SK-N-SH (cell line): ENCODE data around the gene PHKB. TPM values are rescaled to one million over a fixed set of nuclear protein-coding genes. Genes with fewer than 3 reads are reported as not detected.

ENCODE experiments used
- CTCF ChIA-PET: fragments of 300-600, 350-600 bp; formaldehyde crosslinking; extraction: SDS; loops from one replicate; lab custom pipeline; 2021; lab: Yijun Ruan, JAX
- POLR2A ChIA-PET: fragments of 350-600 bp; sonication (Branson Sonifier 250); formaldehyde crosslinking; extraction: SDS; loops from one replicate; lab custom pipeline; 2020; ENCODE audit warnings: antibody characterized with exemption, inconsistent platforms; lab: Yijun Ruan, JAX
- DNase-seq: peaks from one replicate; pipeline ENCODE4 v3.0.0; 2012
- H2AFZ ChIP-seq: fragments of 200-600 bp; sonication (generic); 2 replicates; pipeline ENCODE4 v1.8.1; 2016; ENCODE audit warnings: antibody characterized with exemption, mild to moderate bottlenecking, low read depth
- H3F3A ChIP-seq: fragments of 200-600 bp; sonication (generic); replicated peaks from 2 replicates; pipeline ENCODE3; 2016; ENCODE audit warnings: antibody characterized with exemption, mild to moderate bottlenecking; ENCODE audit not compliant: insufficient read depth
- H3K27ac ChIP-seq, 2 experiments: fragments of 200-500 bp in 1 of 2; fragments of 200-600 bp in 1 of 2; sonication (Bioruptor generic) in 1 of 2; sonication (generic), shearing (Covaris generic) in 1 of 2; 2 replicates each; pipeline versions ENCODE4 v1.5.1 to v1.6.1; 2014 to 2016; ENCODE audit warnings: low read depth in 2 of 2, inconsistent platforms in 1 of 2, low read length in 1 of 2, mild to moderate bottlenecking in 1 of 2, mixed read lengths in 1 of 2
- H3K27me3 ChIP-seq: fragments of 200-600 bp; sonication (generic), shearing (Covaris generic); 2 replicates; pipeline ENCODE4 v1.6.1; 2016; ENCODE audit warnings: mixed run types; ENCODE audit not compliant: insufficient read depth
- H3K36me3 ChIP-seq, 2 experiments: fragments of 200-500 bp in 1 of 2; fragments of 200-600 bp in 1 of 2; sonication (Bioruptor generic) in 1 of 2; sonication (generic) in 1 of 2; replicated peaks in 1 of 2; 2 replicates each; pipeline versions ENCODE3 to v1.5.1; 2014 to 2016; ENCODE audit warnings: low read length in 1 of 2, mild to moderate bottlenecking in 1 of 2; ENCODE audit not compliant: insufficient read depth in 2 of 2, control insufficient read depth in 1 of 2
- H3K4me1 ChIP-seq, 2 experiments: fragments of 200-500 bp in 1 of 2; fragments of 200-600 bp in 1 of 2; sonication (Bioruptor generic) in 1 of 2; sonication (generic), shearing (Covaris generic) in 1 of 2; 2 replicates each; pipeline versions ENCODE4 v1.5.1 to v1.6.1; 2014 to 2016; ENCODE audit warnings: low read depth in 1 of 2, low read length in 1 of 2, mixed run types in 1 of 2; ENCODE audit not compliant: insufficient read depth in 2 of 2, control insufficient read depth in 1 of 2
- H3K4me2 ChIP-seq: fragments of 200-600 bp; sonication (generic), shearing (Covaris generic); 2 replicates; pipeline ENCODE4 v1.6.1; 2017; ENCODE audit warnings: mixed run types
- H3K4me3 ChIP-seq, 2 experiments: fragments of 200-500 bp in 1 of 2; fragments of 200-600 bp in 1 of 2; sonication (Bioruptor generic) in 1 of 2; sonication (generic), shearing (Covaris generic) in 1 of 2; 2 replicates each; pipeline versions ENCODE4 v1.5.1 to v1.8.1; 2014 to 2016; ENCODE audit warnings: low read depth in 2 of 2, inconsistent platforms in 1 of 2, low read length in 1 of 2, mild to moderate bottlenecking in 1 of 2, mixed read lengths in 1 of 2, moderate library complexity in 1 of 2
- H3K79me2 ChIP-seq: fragments of 200-600 bp; sonication (generic); 2 replicates; pipeline ENCODE4 v1.8.1; 2017; ENCODE audit warnings: mild to moderate bottlenecking; ENCODE audit not compliant: insufficient read depth
- H3K9ac ChIP-seq: fragments of 200-600 bp; sonication (generic); 2 replicates; pipeline ENCODE4 v1.6.1; 2017; ENCODE audit warnings: mixed run types
- H3K9me2 ChIP-seq: fragments of 200-600 bp; sonication (generic); 2 replicates; pipeline ENCODE4 v1.6.1; 2017; ENCODE audit warnings: mixed run types
- H3K9me3 ChIP-seq: fragments of 200-600 bp; sonication (generic); 2 replicates; pipeline ENCODE4 v1.6.1; 2017; ENCODE audit warnings: mixed run types, mild to moderate bottlenecking, moderate library complexity
- H4K20me1 ChIP-seq: fragments of 200-600 bp; sonication (generic); 2 replicates; pipeline ENCODE4 v1.6.1; 2017; ENCODE audit warnings: mild to moderate bottlenecking, mixed run types; ENCODE audit not compliant: insufficient read depth
- EP300 ChIP-seq, 2 experiments: IDR thresholded peaks; 2 replicates each; pipeline versions ENCODE4 v1.4.0 to v1.6.1; 2012; ENCODE audit warnings: borderline replicate concordance in 1 of 2, low read depth in 1 of 2, low read length in 1 of 2
- FOSL2 ChIP-seq: IDR thresholded peaks from 2 replicates; pipeline ENCODE4 v1.4.0; 2012; ENCODE audit warnings: low read depth, mild to moderate bottlenecking, moderate library complexity, borderline replicate concordance
- GATA2 ChIP-seq: sonication (generic); formaldehyde crosslinking; IDR thresholded peaks from 2 replicates; pipeline ENCODE4 v1.5.0; 2020; ENCODE audit warnings: mild to moderate bottlenecking, missing genetic modification reagents
- JUND ChIP-seq: IDR thresholded peaks from 2 replicates; pipeline ENCODE4 v1.4.0; 2012
- MEF2A ChIP-seq: IDR thresholded peaks from 2 replicates; pipeline ENCODE4 v1.4.0; 2012; ENCODE audit warnings: low read depth, borderline replicate concordance
- MXI1 ChIP-seq: IDR thresholded peaks from 2 replicates; pipeline ENCODE4 v1.6.1; 2012; ENCODE audit warnings: mild to moderate bottlenecking, low read depth, low read length, improper control_type of control experiment
- POLR2AphosphoS5 ChIP-seq: IDR thresholded peaks from 2 replicates; pipeline ENCODE4 v1.6.1; 2012; ENCODE audit warnings: low read depth, low read length
- RCOR1 ChIP-seq: fragments of 150-350 bp; IDR thresholded peaks from 2 replicates; pipeline ENCODE4 v1.6.1; 2017; ENCODE audit warnings: antibody characterized with exemption, low read length
- REST ChIP-seq: IDR thresholded peaks from 2 replicates; pipeline ENCODE4 v1.6.1; 2012; ENCODE audit warnings: mild to moderate bottlenecking, low read depth, low read length, moderate library complexity
- RFX5 ChIP-seq: IDR thresholded peaks from 2 replicates; pipeline ENCODE4 v1.6.1; 2012; ENCODE audit warnings: mild to moderate bottlenecking, improper control_type of control experiment, low read length
- SIN3A ChIP-seq: IDR thresholded peaks from 2 replicates; pipeline ENCODE4 v1.6.1; 2012; ENCODE audit warnings: low read depth, mild to moderate bottlenecking, low read length, moderate library complexity, borderline replicate concordance
- SMC3 ChIP-seq: IDR thresholded peaks from 2 replicates; pipeline ENCODE4 v1.6.1; 2012; ENCODE audit warnings: low read depth, low read length, improper control_type of control experiment
- TAF1 ChIP-seq: IDR thresholded peaks from 2 replicates; pipeline ENCODE4 v1.6.1; 2012; ENCODE audit warnings: low read depth, mild to moderate bottlenecking, low read length, moderate library complexity, borderline replicate concordance
- USF1 ChIP-seq: IDR thresholded peaks from 2 replicates; pipeline ENCODE4 v1.4.0; 2012; ENCODE audit warnings: low read depth, borderline replicate concordance
- YY1 ChIP-seq: IDR thresholded peaks from 2 replicates; pipeline ENCODE4 v1.4.0; 2012; ENCODE audit warnings: low read depth, mild to moderate bottlenecking
- WGBS: methylation state at CpG from one replicate; pipeline ENCODE4 v1.1.6; 2017; ENCODE audit warnings: low lambda C conversion rate; 5-methylcytosine and 5-hydroxymethylcytosine counted together
- polyA plus RNA-seq, 3 experiments: library from polyadenylated mRNA; depleted of rRNA; stranded (reverse); fragments of >200 nt; gene quantifications; 2 replicates each; pipeline ENCODE4 v1.2.3, GENCODE V29; 2012
- TF ChIP-seq, protein P1 (sequence below): fragments of 150-350 bp; IDR thresholded peaks from 2 replicates; pipeline ENCODE4 v1.6.1; 2017; ENCODE audit warnings: antibody characterized with exemption, low read length, low read depth, borderline replicate concordance

PHKB gene
- polyA plus RNA-seq, 1 of the 3 experiments (the other 2 are of a cell fraction) = 20.8 TPM

GRCh38 chr16:47426806-47427205, 34.3 kb upstream of the PHKB start:
- Histone ChIP-seq H3K4me2 (no peak overlapping the region), H3K27ac (no peak overlapping the region), H4K20me1 (no peaks in the 10 kb centered on the region), H3K4me1 (no peaks in the 10 kb centered on the region), H3F3A (no peaks in the 10 kb centered on the region), H3K4me3 (no peak overlapping the region), H2AFZ (no peak overlapping the region), H3K9me2 (no peaks in the 10 kb centered on the region), H3K27me3 (no peaks in the 10 kb centered on the region), H3K9me3 (no peaks in the 10 kb centered on the region), H3K9ac (no peak overlapping the region), H3K36me3 (peaks cover 22 to 40% of the 10 kb centered on the region in 2 experiments), H3K79me2 (no peaks in the 10 kb centered on the region)
- WGBS = 93% methylated on average over 1 of the region's 1 CpG
- no peak for DNase-seq
- ChIA-PET CTCF (interaction anchor here (0.6 kb wide), 1 partner anchor 310 kb away, joined by 3 read pairs; no protein-coding TSS in a partner anchor), POLR2A (no interaction called here)
- TF ChIP-seq RCOR1 (no peak), JUND (no peak), EP300 (IDR thresholded peaks at IDR 0.05; ENCODE audit: borderline replicate concordance in 1 of 2, low read depth in 1 of 2, low read length in 1 of 2) (no peak), TAF1 (no peak), GATA2 (CRISPR knock-in tag) (no peak), REST (no peak), MEF2A (no peak), SMC3 (no peak), YY1 (no peak), RFX5 (no peak), MXI1 (no peak), POLR2AphosphoS5 (no peak), USF1 (no peak), FOSL2 (no peak), SIN3A (no peak)
- TF ChIP-seq, protein P1, sequence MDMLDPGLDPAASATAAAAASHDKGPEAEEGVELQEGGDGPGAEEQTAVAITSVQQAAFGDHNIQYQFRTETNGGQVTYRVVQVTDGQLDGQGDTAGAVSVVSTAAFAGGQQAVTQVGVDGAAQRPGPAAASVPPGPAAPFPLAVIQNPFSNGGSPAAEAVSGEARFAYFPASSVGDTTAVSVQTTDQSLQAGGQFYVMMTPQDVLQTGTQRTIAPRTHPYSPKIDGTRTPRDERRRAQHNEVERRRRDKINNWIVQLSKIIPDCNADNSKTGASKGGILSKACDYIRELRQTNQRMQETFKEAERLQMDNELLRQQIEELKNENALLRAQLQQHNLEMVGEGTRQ = no peak
